ENCODE measurements around the gene NGRN. TPM values are rescaled to one million over a fixed set of nuclear protein-coding genes. Genes with fewer than 3 reads are reported as not detected.

The NGRN gene, protein sequence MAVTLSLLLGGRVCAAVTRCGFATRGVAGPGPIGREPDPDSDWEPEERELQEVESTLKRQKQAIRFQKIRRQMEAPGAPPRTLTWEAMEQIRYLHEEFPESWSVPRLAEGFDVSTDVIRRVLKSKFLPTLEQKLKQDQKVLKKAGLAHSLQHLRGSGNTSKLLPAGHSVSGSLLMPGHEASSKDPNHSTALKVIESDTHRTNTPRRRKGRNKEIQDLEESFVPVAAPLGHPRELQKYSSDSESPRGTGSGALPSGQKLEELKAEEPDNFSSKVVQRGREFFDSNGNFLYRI
- polyA plus RNA-seq (2013, experiment 1 of 2): 67.5 TPM
- polyA plus RNA-seq (2013, experiment 2 of 2): 77.6 TPM

DNA sequence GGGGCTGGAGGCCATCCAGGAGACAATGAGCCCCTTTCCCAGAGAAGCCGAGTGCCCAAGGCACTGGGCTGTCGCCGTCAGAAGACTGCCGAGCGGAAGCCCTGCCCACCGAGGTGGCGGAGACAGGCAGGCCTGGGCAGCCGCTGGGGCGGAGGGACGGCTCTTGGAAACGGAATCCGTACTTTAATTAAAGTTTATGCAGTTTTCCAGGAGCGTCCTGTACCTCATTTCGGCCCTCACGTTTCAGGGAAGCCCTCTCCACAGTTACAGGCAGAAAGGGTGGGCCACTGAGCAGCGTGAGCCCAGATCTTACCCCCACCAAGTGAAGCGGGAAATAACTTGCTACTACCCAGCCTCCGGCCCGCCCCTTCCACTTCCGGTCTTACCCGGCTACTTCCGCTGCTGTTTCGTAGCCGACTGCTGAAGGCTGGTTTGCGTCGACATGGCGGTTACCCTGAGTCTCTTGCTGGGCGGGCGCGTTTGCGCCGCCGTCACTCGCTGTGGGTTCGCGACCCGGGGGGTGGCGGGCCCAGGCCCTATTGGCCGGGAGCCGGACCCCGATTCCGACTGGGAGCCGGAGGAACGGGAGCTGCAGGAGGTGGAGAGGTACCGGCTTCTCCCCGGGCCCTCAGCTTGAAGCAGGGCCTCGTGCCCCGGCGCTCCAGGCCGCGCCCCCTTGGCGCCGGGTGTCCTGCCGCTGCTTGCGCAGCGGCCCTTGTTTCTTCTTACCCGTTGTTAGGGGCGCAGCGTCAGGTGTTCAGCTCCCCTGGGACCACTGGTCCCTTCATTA, at the start of gene NGRN:
NGRN (plus strand) TSS at position 402 of the 790 bp plus-strand sequence; CDS start at position 443, 41 bp downstream.
- Histone ChIP-seq H3K9me3 (ENCODE audit: insufficient read depth, low read depth, low read length) (no peaks in the 10 kb centered on the region), H3K4me1 (ENCODE audit: insufficient read depth, low read length) (peaks cover 25% of the 10 kb centered on the region), H3K36me3 (ENCODE audit: insufficient read depth, low read length) (peaks cover 31% of the 10 kb centered on the region), H3K9ac (ENCODE audit: low read depth, low read length) (peak within 1 kb of the TSS; percentile 94), H3K27ac (ENCODE audit: low read depth, low read length) (peak within 1 kb of the TSS; percentile 98), H3K4me3 (ENCODE audit: low read length) (peak within 1 kb of the TSS; percentile 74), H3K27me3 (ENCODE audit: insufficient read depth, low read length) (no peaks in the 10 kb centered on the region)
- WGBS: under 1% methylated on average over 59 of the region's 59 CpGs

GRCh38 chr15:90217671-90218394, 47.6 kb upstream of the NGRN start:
- Histone ChIP-seq H3K36me3 (ENCODE audit: insufficient read depth, low read length) (peaks cover 23% of the 10 kb centered on the region), H3K4me1 (ENCODE audit: insufficient read depth, low read length) (0 out of 2 replicates have a peak, but pooled peaks cover 7% of the 10 kb centered on the region), H3K27me3 (ENCODE audit: insufficient read depth, low read length) (no peaks in the 10 kb centered on the region), H3K27ac (ENCODE audit: low read depth, low read length) (no peak overlapping the region), H3K4me3 (ENCODE audit: low read length) (no peak overlapping the region), H3K9ac (ENCODE audit: low read depth, low read length) (no peak overlapping the region), H3K9me3 (ENCODE audit: insufficient read depth, low read depth, low read length) (no peaks in the 10 kb centered on the region)
- WGBS: 96% methylated on average over 9 of the region's 9 CpGs

DNA sequence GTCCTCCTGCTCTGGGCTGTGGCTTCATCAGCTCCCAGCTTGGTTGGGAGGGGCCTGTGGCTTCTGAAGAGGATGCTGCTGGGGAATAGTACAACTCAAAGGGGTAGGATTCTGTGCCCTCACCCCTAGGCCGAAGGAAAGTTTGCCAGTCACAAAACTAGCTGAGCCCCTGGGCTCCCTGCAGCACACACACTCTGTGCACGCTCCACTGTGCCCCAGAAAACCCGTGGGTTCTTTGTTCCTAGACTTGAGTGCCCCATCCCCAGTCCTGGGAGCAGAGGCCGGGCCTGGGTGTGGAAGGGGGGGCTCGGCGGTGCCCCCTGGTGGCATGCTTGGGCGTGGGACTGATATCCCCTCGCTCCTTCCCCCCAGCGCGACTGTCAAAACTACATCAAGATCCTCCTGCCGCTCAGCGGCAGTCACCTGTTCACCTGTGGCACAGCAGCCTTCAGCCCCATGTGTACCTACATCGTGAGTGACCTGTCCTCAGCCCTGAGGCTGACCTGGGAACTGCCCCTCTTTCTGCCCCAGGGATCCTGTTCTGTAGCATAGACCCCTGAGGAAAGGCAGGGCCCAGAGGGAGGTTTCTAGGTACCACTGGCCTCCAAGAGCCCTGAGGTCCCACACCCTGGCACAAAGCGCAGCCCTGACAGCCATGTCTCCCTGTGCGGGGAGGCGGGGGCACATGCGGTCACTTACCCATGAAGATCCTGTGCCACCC, 45.9 kb upstream of the NGRN start:
- H3K4me3 ChIP-seq (ENCODE audit: low read length): no peak overlapping the region
- H3K36me3 ChIP-seq (ENCODE audit: insufficient read depth, low read length): peaks cover 40% of the 10 kb centered on the region
- 62% methylated on average over 17 of the region's 17 CpGs for WGBS
- no peaks in the 10 kb centered on the region for H3K9me3 ChIP-seq (ENCODE audit: insufficient read depth, low read depth, low read length)
- H3K27ac ChIP-seq (ENCODE audit: low read depth, low read length): no peak overlapping the region
- H3K9ac ChIP-seq (ENCODE audit: low read depth, low read length): no peak overlapping the region
- H3K27me3 ChIP-seq (ENCODE audit: insufficient read depth, low read length): no peaks in the 10 kb centered on the region
- H3K4me1 ChIP-seq (ENCODE audit: insufficient read depth, low read length): 0 out of 2 replicates have a peak, but pooled peaks cover 3% of the 10 kb centered on the region

DNA sequence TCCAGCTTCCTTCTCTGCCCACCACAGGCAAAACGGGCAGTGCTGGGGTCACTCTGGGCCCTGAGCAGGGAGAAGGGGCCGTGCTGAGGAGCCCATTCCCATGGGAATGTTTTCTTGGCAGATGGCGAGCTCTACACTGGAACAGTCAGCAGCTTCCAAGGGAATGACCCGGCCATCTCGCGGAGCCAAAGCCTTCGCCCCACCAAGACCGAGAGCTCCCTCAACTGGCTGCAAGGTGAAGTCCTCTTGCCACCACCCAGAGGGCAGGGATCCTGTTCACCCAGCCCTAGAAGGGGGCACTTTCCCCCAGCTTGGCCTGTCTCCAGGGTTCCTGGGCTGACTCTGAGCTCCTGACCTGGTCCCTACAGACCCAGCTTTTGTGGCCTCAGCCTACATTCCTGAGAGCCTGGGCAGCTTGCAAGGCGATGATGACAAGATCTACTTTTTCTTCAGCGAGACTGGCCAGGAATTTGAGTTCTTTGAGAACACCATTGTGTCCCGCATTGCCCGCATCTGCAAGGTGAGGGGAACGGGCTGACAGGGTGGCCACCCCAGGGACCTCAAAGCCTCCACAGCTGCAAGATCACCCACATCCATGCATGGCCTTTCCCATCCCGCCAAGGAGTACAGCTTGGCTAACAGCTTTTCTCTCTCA, 44.1 kb upstream of the NGRN start:
- H3K36me3 ChIP-seq (ENCODE audit: insufficient read depth, low read length): peaks cover 53% of the 10 kb centered on the region
- no peak overlapping the region for H3K27ac ChIP-seq (ENCODE audit: low read depth, low read length)
- no peaks in the 10 kb centered on the region for H3K27me3 ChIP-seq (ENCODE audit: insufficient read depth, low read length)
- no peak overlapping the region for H3K9ac ChIP-seq (ENCODE audit: low read depth, low read length)
- 0 out of 2 replicates have a peak, but pooled peaks cover 3% of the 10 kb centered on the region for H3K4me1 ChIP-seq (ENCODE audit: insufficient read depth, low read length)
- no peak overlapping the region for H3K4me3 ChIP-seq (ENCODE audit: low read length)
- WGBS: 68% methylated on average over 14 of the region's 14 CpGs
- no peaks in the 10 kb centered on the region for H3K9me3 ChIP-seq (ENCODE audit: insufficient read depth, low read depth, low read length)

- no peaks in the 10 kb centered on the region for H3K9me3 ChIP-seq (ENCODE audit: insufficient read depth, low read depth, low read length)
- H3K4me3 ChIP-seq (ENCODE audit: low read length): no peak overlapping the region
- H3K9ac ChIP-seq (ENCODE audit: low read depth, low read length): no peak overlapping the region
- H3K36me3 ChIP-seq (ENCODE audit: insufficient read depth, low read length): peaks cover 61% of the 10 kb centered on the region
- H3K27me3 ChIP-seq (ENCODE audit: insufficient read depth, low read length): no peaks in the 10 kb centered on the region
- 0 out of 2 replicates have a peak, but pooled peaks cover 3% of the 10 kb centered on the region for H3K4me1 ChIP-seq (ENCODE audit: insufficient read depth, low read length)
- no peak overlapping the region for H3K27ac ChIP-seq (ENCODE audit: low read depth, low read length)
- WGBS: 100% methylated on average over 1 of the region's 2 CpGs
These were observed 42.9 kb upstream of the NGRN start for GRCh38 chr15:90222547-90222946.

DNA sequence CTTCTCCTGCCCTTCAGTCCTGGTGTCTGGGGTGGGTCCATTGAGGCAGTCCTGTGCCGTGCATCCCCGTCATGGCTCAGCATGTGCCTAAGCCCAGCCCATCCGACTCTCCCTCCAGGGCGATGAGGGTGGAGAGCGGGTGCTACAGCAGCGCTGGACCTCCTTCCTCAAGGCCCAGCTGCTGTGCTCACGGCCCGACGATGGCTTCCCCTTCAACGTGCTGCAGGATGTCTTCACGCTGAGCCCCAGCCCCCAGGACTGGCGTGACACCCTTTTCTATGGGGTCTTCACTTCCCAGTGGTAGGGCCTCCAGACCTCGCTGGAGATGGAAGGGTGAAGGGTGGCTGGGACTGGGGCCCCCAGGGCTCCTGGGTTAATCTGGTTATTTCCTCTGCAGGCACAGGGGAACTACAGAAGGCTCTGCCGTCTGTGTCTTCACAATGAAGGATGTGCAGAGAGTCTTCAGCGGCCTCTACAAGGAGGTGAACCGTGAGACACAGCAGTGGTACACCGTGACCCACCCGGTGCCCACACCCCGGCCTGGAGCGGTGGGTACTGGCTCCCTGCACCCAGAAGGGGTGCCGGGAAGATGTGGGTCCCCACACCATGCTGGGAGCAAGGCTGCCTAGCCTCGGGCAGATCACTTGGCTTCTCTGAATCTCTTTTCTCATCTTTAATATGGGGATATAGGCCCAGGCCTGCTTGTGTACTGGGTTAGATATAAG, 41.9 kb upstream of the NGRN start:
- 95% methylated on average over 22 of the region's 22 CpGs for WGBS
- H3K27ac ChIP-seq (ENCODE audit: low read depth, low read length): no peak overlapping the region
- peaks cover 68% of the 10 kb centered on the region for H3K36me3 ChIP-seq (ENCODE audit: insufficient read depth, low read length)

DNA sequence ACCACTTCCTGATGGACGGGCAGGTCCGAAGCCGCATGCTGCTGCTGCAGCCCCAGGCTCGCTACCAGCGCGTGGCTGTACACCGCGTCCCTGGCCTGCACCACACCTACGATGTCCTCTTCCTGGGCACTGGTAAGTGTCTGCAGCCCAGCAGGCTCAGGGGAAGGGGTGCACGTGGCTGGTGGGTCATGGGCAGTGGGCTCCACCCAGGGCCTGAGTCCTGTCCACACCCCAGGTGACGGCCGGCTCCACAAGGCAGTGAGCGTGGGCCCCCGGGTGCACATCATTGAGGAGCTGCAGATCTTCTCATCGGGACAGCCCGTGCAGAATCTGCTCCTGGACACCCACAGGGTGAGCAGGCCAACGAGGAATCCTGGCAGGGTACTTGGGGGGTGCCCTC, 40.4 kb upstream of the NGRN start:
- no peaks in the 10 kb centered on the region for H3K9me3 ChIP-seq (ENCODE audit: insufficient read depth, low read depth, low read length)
- no peaks in the 10 kb centered on the region for H3K27me3 ChIP-seq (ENCODE audit: insufficient read depth, low read length)
- 0 out of 2 replicates have a peak, but pooled peaks cover 3% of the 10 kb centered on the region for H3K4me1 ChIP-seq (ENCODE audit: insufficient read depth, low read length)
- no peak overlapping the region for H3K9ac ChIP-seq (ENCODE audit: low read depth, low read length)
- no peak overlapping the region for H3K4me3 ChIP-seq (ENCODE audit: low read length)
- H3K27ac ChIP-seq (ENCODE audit: low read depth, low read length): no peak overlapping the region
- H3K36me3 ChIP-seq (ENCODE audit: insufficient read depth, low read length): peaks cover 80% of the 10 kb centered on the region
- WGBS: 94% methylated on average over 17 of the region's 17 CpGs

More for the DNA sequence above, 41.9 kb upstream of the NGRN start:
- Histone ChIP-seq H3K9ac (ENCODE audit: low read depth, low read length) (no peak overlapping the region), H3K27me3 (ENCODE audit: insufficient read depth, low read length) (no peaks in the 10 kb centered on the region), H3K4me1 (ENCODE audit: insufficient read depth, low read length) (0 out of 2 replicates have a peak, but pooled peaks cover 3% of the 10 kb centered on the region), H3K4me3 (ENCODE audit: low read length) (no peak overlapping the region), H3K9me3 (ENCODE audit: insufficient read depth, low read depth, low read length) (no peaks in the 10 kb centered on the region)

- Histone ChIP-seq H3K27me3 (ENCODE audit: insufficient read depth, low read length) (no peaks in the 10 kb centered on the region), H3K9me3 (ENCODE audit: insufficient read depth, low read depth, low read length) (no peaks in the 10 kb centered on the region), H3K36me3 (ENCODE audit: insufficient read depth, low read length) (peaks cover 80% of the 10 kb centered on the region), H3K27ac (ENCODE audit: low read depth, low read length) (no peak overlapping the region), H3K9ac (ENCODE audit: low read depth, low read length) (no peak overlapping the region), H3K4me1 (ENCODE audit: insufficient read depth, low read length) (0 out of 2 replicates have a peak, but pooled peaks cover 3% of the 10 kb centered on the region), H3K4me3 (ENCODE audit: low read length) (no peak overlapping the region)
- 95% methylated on average over 18 of the region's 18 CpGs for WGBS
These were observed 39.8 kb upstream of the NGRN start for GRCh38 chr15:90225504-90226234.

DNA sequence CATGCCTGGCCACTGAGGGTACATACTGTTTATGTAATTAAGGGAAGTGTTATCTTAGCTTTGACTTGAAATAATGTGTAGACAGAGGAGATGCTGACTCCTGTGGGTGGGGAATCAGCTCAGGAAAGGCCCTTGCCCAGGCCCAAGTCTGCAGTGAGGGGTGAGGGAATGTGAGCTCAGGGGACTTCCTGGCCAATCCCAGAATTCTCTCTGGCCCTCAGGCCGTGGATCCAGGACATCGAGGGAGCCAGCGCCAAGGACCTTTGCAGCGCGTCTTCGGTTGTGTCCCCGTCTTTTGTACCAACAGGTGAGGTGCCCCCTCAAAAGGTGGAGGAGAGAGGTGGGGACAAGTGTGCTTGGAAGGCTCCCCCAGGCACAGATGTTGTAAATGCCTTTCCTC, 38.1 kb upstream of the NGRN start:
- H3K27ac ChIP-seq (ENCODE audit: low read depth, low read length): no peak overlapping the region
- no peaks in the 10 kb centered on the region for H3K9me3 ChIP-seq (ENCODE audit: insufficient read depth, low read depth, low read length)
- H3K36me3 ChIP-seq (ENCODE audit: insufficient read depth, low read length): peaks cover 76% of the 10 kb centered on the region
- H3K4me1 ChIP-seq (ENCODE audit: insufficient read depth, low read length): no peaks in the 10 kb centered on the region
- H3K4me3 ChIP-seq (ENCODE audit: low read length): no peak overlapping the region
- 97% methylated on average over 7 of the region's 7 CpGs for WGBS
- no peak overlapping the region for H3K9ac ChIP-seq (ENCODE audit: low read depth, low read length)
- no peaks in the 10 kb centered on the region for H3K27me3 ChIP-seq (ENCODE audit: insufficient read depth, low read length)

All from HUES64 (cell line).